CD14-positive monocyte (primary cell): Measurements from ENCODE around the gene CTNNA3. TPM values are rescaled to one million over a fixed set of nuclear protein-coding genes. Genes with fewer than 3 reads are reported as not detected.

Experiments
- DNase-seq, 3 donors: peaks; one replicate each; pipeline ENCODE4 v3.0.0-alpha.2; 2011 to 2022
- H2AFZ ChIP-seq: 2 replicates; pipeline ENCODE4 v1.6.0; 2012; ENCODE audit warnings: mild to moderate bottlenecking, low read depth, low read length, inconsistent platforms; ENCODE audit not compliant: insufficient read depth, poor library complexity, severe bottlenecking
- H3K27ac ChIP-seq, 2 donors: 1 replicate in 1 of 2; 2 replicates in 1 of 2; pipeline ENCODE4 v1.5.1; 2012 to 2013; ENCODE audit warnings: low read length in 2 of 2, control low read depth in 1 of 2, inconsistent platforms in 1 of 2, low read depth in 1 of 2, mild to moderate bottlenecking in 1 of 2
- H3K27me3 ChIP-seq, 2 donors: one replicate each; pipeline versions ENCODE4 v1.6.0 to v1.6.1; 2011 to 2013; ENCODE audit warnings: low read length in 2 of 2; ENCODE audit not compliant: control insufficient read depth in 2 of 2, insufficient read depth in 2 of 2
- H3K36me3 ChIP-seq, 2 donors: replicated peaks in 1 of 2; 1 replicate in 1 of 2; 2 replicates in 1 of 2; pipeline versions ENCODE4 v1.5.1 to v1.6.1; 2012 to 2013; ENCODE audit warnings: low read length in 2 of 2, control low read depth in 1 of 2, inconsistent platforms in 1 of 2, mild to moderate bottlenecking in 1 of 2; ENCODE audit not compliant: insufficient read depth in 2 of 2, control insufficient read depth in 1 of 2
- H3K4me1 ChIP-seq, 2 donors: 1 replicate in 1 of 2; 2 replicates in 1 of 2; pipeline versions ENCODE4 v1.5.1 to v1.6.1; 2012 to 2013; ENCODE audit warnings: low read length in 2 of 2, control low read depth in 1 of 2, inconsistent platforms in 1 of 2, mild to moderate bottlenecking in 1 of 2, moderate library complexity in 1 of 2; ENCODE audit not compliant: insufficient read depth in 2 of 2, control insufficient read depth in 1 of 2
- H3K4me2 ChIP-seq: replicated peaks from 2 replicates; pipeline ENCODE3; 2012; ENCODE audit warnings: low read length, moderate library complexity, mild to moderate bottlenecking; ENCODE audit not compliant: poor library complexity, severe bottlenecking; ENCODE audit errors: extremely low read depth
- H3K4me3 ChIP-seq, 3 experiments: fragments of 200-600 bp in 1 of 3; sonication (generic) in 1 of 3; replicated peaks in 1 of 3; 1 replicate in 2 of 3; 2 replicates in 1 of 3; pipeline ENCODE4 v1.5.1; 2011 to 2013; ENCODE audit warnings: low read length in 3 of 3, mild to moderate bottlenecking in 3 of 3, control low read depth in 2 of 3, low read depth in 2 of 3, inconsistent platforms in 1 of 3, moderate library complexity in 1 of 3
- H3K79me2 ChIP-seq: 2 replicates; pipeline ENCODE4 v1.6.0; 2012; ENCODE audit warnings: mild to moderate bottlenecking, control low read depth, inconsistent platforms, low read length, moderate library complexity; ENCODE audit not compliant: insufficient read depth
- H3K9ac ChIP-seq: 2 replicates; pipeline ENCODE4 v1.6.0; 2017; ENCODE audit warnings: low read length, mild to moderate bottlenecking; ENCODE audit not compliant: insufficient read depth, poor library complexity, severe bottlenecking
- H3K9me3 ChIP-seq, 2 donors: replicated peaks in 1 of 2; 1 replicate in 1 of 2; 2 replicates in 1 of 2; pipeline versions ENCODE4 v1.5.1 to v1.6.1; 2012 to 2013; ENCODE audit warnings: low read length in 2 of 2, control low read depth in 1 of 2; ENCODE audit not compliant: control insufficient read depth in 1 of 2, insufficient read depth in 1 of 2
- H4K20me1 ChIP-seq: 2 replicates; pipeline ENCODE4 v1.6.0; 2012; ENCODE audit warnings: mild to moderate bottlenecking, low read length, control low read depth, moderate library complexity; ENCODE audit not compliant: insufficient read depth
- H3K27ac Mint-ChIP-seq, 7 donors: one replicate each; pipeline ENCODE4 v1.8.0; 2020; ENCODE audit warnings: mild to moderate bottlenecking in 7 of 7, mixed read lengths in 7 of 7, moderate library complexity in 6 of 7, inconsistent platforms in 2 of 7
- H3K27me3 Mint-ChIP-seq, 3 donors: one replicate each; pipeline ENCODE4 v1.8.0; 2021 to 2022; ENCODE audit warnings: low read depth in 3 of 3, mild to moderate bottlenecking in 3 of 3, mixed read lengths in 3 of 3, moderate library complexity in 3 of 3, inconsistent platforms in 1 of 3
- H3K36me3 Mint-ChIP-seq, 2 donors: one replicate each; pipeline ENCODE4 v1.8.0; 2020; ENCODE audit warnings: mixed read lengths in 2 of 2, inconsistent platforms in 1 of 2, mild to moderate bottlenecking in 1 of 2
- H3K4me1 Mint-ChIP-seq: one replicate; pipeline ENCODE4 v1.8.0; 2020; ENCODE audit warnings: mild to moderate bottlenecking, mixed read lengths
- H3K4me3 Mint-ChIP-seq, 2 donors: one replicate each; pipeline ENCODE4 v1.8.0; 2020; ENCODE audit warnings: mild to moderate bottlenecking in 2 of 2, mixed read lengths in 2 of 2, moderate library complexity in 1 of 2
- H3K9me3 Mint-ChIP-seq, 7 donors: one replicate each; pipeline ENCODE4 v1.8.0; 2020 to 2022; ENCODE audit warnings: mixed read lengths in 7 of 7, mild to moderate bottlenecking in 6 of 7, moderate library complexity in 6 of 7, inconsistent platforms in 2 of 7
- CTCF ChIP-seq: fragments of 200-600 bp; IDR thresholded peaks from one replicate; pipeline ENCODE4 v1.8.0; 2022; ENCODE audit warnings: antibody characterized with exemption, mild to moderate bottlenecking
- WGBS: methylation state at CpG from one replicate; pipeline ENCODE4 v1.1.5; 2013; ENCODE audit warnings: missing lambda C conversion rate; ENCODE audit not compliant: insufficient coverage; 5-methylcytosine and 5-hydroxymethylcytosine counted together
- intact Hi-C, 2 donors: fragments of 100-400 bp; cut with micrococcal nuclease; formaldehyde crosslinking; loops; one replicate each; pipeline versions ENCODE4 v1.15.0 to v1.15.1; 2023
- polyA plus RNA-seq, 3 donors: library from polyadenylated mRNA; depleted of rRNA in 1 of 3; unstranded in 2 of 3; stranded (reverse) in 1 of 3; fragments of 300-500 nt in 2 of 3; fragments of >200 nt in 1 of 3; fragmentation: Illumina TruSeq in 2 of 3; gene quantifications; 1 replicate in 2 of 3; 2 replicates in 1 of 3; pipeline ENCODE4 v1.2.3, GENCODE V29; 2012 to 2021

The CTNNA3 gene
- polyA plus RNA-seq, 3 donors, result not detected

- H3K27ac ChIP-seq, result no peak overlapping the region
- no peak overlapping the region for H3K4me2 ChIP-seq
- Mint-ChIP-seq H3K9me3 (peaks cover 4 to 22% (median 10%) of the 10 kb centered on the region in 7 donors), H3K36me3 (no peaks in the 10 kb centered on the region), H3K27me3 (no peaks in the 10 kb centered on the region), H3K27ac (no peak overlapping the region), H3K4me1 (no peaks in the 10 kb centered on the region), H3K4me3 (no peak overlapping the region)
- peaks cover 9 to 10% of the 10 kb centered on the region in 2 donors for H3K9me3 ChIP-seq
- DNase-seq, result no peak
- H3K79me2 ChIP-seq, result no peaks in the 10 kb centered on the region
- no peaks in the 10 kb centered on the region for H3K4me1 ChIP-seq
- TF ChIP-seq CTCF, result no peak
- no peaks in the 10 kb centered on the region for H3K36me3 ChIP-seq
- intact Hi-C loops, result no loop called here
- no peaks in the 10 kb centered on the region for H4K20me1 ChIP-seq
- no peak overlapping the region for H2AFZ ChIP-seq
- H3K27me3 ChIP-seq, result no peaks in the 10 kb centered on the region
- no peak overlapping the region for H3K9ac ChIP-seq
- H3K4me3 ChIP-seq, result no peak overlapping the region
- 50% methylated on average over 2 of the region's 3 CpGs for WGBS
Measured at GRCh38 chr10:66041771-66042170, 1654.2 kb downstream of the CTNNA3 start.

GRCh38 chr10:66038623-66039022 lies 1657.4 kb downstream of the CTNNA3 start:
- Mint-ChIP-seq H3K9me3 (peaks cover 3 to 12% (median 5%) of the 10 kb centered on the region in 7 donors), H3K27me3 (no peaks in the 10 kb centered on the region), H3K4me1 (no peaks in the 10 kb centered on the region), H3K4me3 (no peak overlapping the region), H3K27ac (no peak overlapping the region), H3K36me3 (no peaks in the 10 kb centered on the region)
- no peaks in the 10 kb centered on the region for H3K27me3 ChIP-seq
- no peak overlapping the region for H3K9ac ChIP-seq
- no peak overlapping the region for H3K27ac ChIP-seq
- no peak for TF ChIP-seq CTCF
- no peaks in the 10 kb centered on the region for H3K79me2 ChIP-seq
- H4K20me1 ChIP-seq, result no peaks in the 10 kb centered on the region
- intact Hi-C loops, result no loop called here
- no CpG with 5 or more reads among the region's 1 CpG for WGBS
- H3K4me1 ChIP-seq, result no peaks in the 10 kb centered on the region
- peaks cover 2 to 4% of the 10 kb centered on the region in 2 donors for H3K9me3 ChIP-seq
- H3K4me3 ChIP-seq, result no peak overlapping the region
- H3K4me2 ChIP-seq, result no peak overlapping the region
- no peak overlapping the region for H2AFZ ChIP-seq
- H3K36me3 ChIP-seq, result no peaks in the 10 kb centered on the region
- no peak for DNase-seq
